ENCODE data around the gene CDKAL1. TPM values are rescaled to one million over a fixed set of nuclear protein-coding genes. Genes with fewer than 3 reads are reported as not detected.
"Not testable (repeated sequence)": the region's sequence is repeated elsewhere in the genome, so short reads cannot be mapped to it uniquely, and the experiment has no call there.

The CDKAL1 gene
- total and polyA plus RNA-seq, 3 experiments from 2014 or later: 26.7 to 30.2 (median 29.6) TPM

DNA sequence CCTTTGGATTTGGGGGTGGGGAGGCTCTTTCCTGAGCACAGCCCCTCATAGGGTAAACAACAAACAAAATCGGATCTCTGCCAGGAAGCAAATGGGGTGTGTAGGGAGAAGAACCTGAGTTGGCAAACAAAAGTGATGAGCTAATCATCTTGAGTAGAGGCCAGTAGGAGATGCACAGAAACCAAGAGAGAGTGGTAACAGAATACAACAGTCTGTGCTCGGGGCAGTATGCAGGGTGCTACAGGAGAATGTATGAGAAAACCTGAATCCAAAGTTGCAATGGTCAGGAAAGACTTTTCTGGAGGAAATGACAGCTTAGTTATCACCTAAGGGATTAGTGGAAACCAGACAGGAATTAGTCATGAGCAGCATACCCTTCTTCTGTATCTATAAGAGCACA is 177.8 kb downstream of the CDKAL1 start:
- H3K27ac ChIP-seq (ENCODE audit: low read depth, low read length): no peak overlapping the region
- peak overlapping the region in 1 of 8 donors; percentile 64 for H3K27ac Mint-ChIP-seq
- POLR2A ChIA-PET: no interaction called here
- no peaks in the 10 kb centered on the region for H3K27me3 ChIP-seq (ENCODE audit: insufficient read depth, low read length, poor library complexity, severe bottlenecking)
- no peaks in the 10 kb centered on the region for H3K9me3 Mint-ChIP-seq
- H3K27me3 Mint-ChIP-seq: no peaks in the 10 kb centered on the region
- H3K36me3 Mint-ChIP-seq: peaks cover 0 to 2% (median 0%) of the 10 kb centered on the region in 3 donors
- no peak for DNase-seq
- H3K36me3 ChIP-seq (ENCODE audit: insufficient read depth, low read length): no peaks in the 10 kb centered on the region
- H3K4me3 Mint-ChIP-seq: no peak overlapping the region
- H3K4me1 ChIP-seq (ENCODE audit: insufficient read depth, low read length): no peaks in the 10 kb centered on the region
- H3K4me1 Mint-ChIP-seq: peaks cover 20 to 41% (median 25%) of the 10 kb centered on the region in 3 donors
- H3K4me3 ChIP-seq (ENCODE audit: low read length): no peak overlapping the region
- CTCF ChIA-PET: no interaction called here
- no peaks in the 10 kb centered on the region for H3K9me3 ChIP-seq (ENCODE audit: low read length)

DNA sequence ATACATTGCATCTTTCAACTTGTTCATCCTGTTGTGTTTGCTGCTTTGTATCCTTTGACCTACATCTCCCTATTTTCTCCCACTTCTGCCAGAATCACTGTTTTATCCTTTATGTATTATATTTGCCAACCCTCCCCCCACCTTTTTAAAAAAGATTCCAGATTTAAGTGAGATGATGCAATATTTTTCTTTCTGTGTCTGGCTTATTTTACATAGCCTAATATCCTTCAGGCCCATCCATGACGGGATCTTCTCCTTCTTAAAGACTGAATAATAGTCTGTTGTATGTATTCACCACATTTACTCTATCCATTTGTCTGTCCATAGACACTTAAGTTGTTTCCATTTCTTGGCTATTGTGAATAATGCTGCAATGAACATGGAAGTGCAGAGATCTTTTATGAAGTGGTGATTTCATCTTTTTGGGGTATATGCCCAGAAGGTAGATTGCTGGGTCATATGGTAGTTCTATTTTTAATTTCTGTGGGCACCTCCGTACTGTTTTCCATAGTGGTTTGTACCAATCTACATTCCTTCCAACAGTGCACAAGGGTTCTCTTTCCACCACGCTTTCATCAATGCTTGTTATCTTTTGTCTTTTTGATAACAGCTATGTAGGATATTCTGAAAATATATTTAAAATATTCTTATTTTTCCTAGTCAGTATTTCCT is 181.0 kb downstream of the CDKAL1 start:
- H3K4me1 ChIP-seq (ENCODE audit: insufficient read depth, low read length): no peaks in the 10 kb centered on the region
- Mint-ChIP-seq H3K4me1 (peaks cover 13 to 27% (median 22%) of the 10 kb centered on the region in 3 donors), H3K27me3 (no peaks in the 10 kb centered on the region), H3K4me3 (no peak overlapping the region), H3K36me3 (peaks cover 0 to 2% (median under 1%) of the 10 kb centered on the region in 3 donors), H3K27ac (no peak overlapping the region), H3K9me3 (no peaks in the 10 kb centered on the region)
- H3K9me3 ChIP-seq (ENCODE audit: low read length): no peaks in the 10 kb centered on the region
- no peak for DNase-seq
- CTCF ChIA-PET: no interaction called here
- no peaks in the 10 kb centered on the region for H3K27me3 ChIP-seq (ENCODE audit: insufficient read depth, low read length, poor library complexity, severe bottlenecking)
- POLR2A ChIA-PET: no interaction called here
- no peak overlapping the region for H3K27ac ChIP-seq (ENCODE audit: low read depth, low read length)
- no peaks in the 10 kb centered on the region for H3K36me3 ChIP-seq (ENCODE audit: insufficient read depth, low read length)
- H3K4me3 ChIP-seq (ENCODE audit: low read length): no peak overlapping the region

DNA sequence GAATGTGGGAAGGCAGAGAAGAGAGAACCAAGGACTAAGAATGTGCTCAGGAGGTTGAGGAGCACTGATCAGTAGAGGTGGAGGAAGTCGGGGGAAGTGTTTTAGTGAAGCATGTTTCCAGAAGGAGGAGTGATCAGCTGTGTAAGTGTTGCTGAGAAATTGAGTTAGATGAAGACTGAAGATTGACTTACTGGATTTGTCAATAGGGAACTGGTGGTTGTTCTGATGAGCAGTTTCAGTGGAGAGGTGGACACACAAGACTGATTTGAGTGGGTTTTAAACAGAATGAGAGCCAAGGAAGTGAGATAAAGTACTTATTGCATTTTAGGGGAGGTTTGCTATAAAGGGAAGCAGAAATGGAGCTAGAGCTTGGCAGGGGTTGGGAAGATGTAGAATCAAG is 182.6 kb downstream of the CDKAL1 start:
- ChIA-PET CTCF (no interaction called here), POLR2A (no interaction called here)
- Histone ChIP-seq H3K4me3 (ENCODE audit: low read length) (no peak overlapping the region), H3K9me3 (ENCODE audit: low read length) (no peaks in the 10 kb centered on the region), H3K36me3 (ENCODE audit: insufficient read depth, low read length) (no peaks in the 10 kb centered on the region), H3K27me3 (ENCODE audit: insufficient read depth, low read length, poor library complexity, severe bottlenecking) (no peaks in the 10 kb centered on the region), H3K27ac (ENCODE audit: low read depth, low read length) (no peak overlapping the region), H3K4me1 (ENCODE audit: insufficient read depth, low read length) (no peaks in the 10 kb centered on the region)
- Mint-ChIP-seq H3K4me1 (peaks cover 13 to 27% (median 15%) of the 10 kb centered on the region in 3 donors), H3K27me3 (no peaks in the 10 kb centered on the region), H3K9me3 (peaks cover 0 to 2% (median 0%) of the 10 kb centered on the region in 5 donors), H3K36me3 (peaks cover 2 to 4% (median 2%) of the 10 kb centered on the region in 3 donors), H3K27ac (no peak overlapping the region), H3K4me3 (no peak overlapping the region)
- DNase-seq: no peak

DNA sequence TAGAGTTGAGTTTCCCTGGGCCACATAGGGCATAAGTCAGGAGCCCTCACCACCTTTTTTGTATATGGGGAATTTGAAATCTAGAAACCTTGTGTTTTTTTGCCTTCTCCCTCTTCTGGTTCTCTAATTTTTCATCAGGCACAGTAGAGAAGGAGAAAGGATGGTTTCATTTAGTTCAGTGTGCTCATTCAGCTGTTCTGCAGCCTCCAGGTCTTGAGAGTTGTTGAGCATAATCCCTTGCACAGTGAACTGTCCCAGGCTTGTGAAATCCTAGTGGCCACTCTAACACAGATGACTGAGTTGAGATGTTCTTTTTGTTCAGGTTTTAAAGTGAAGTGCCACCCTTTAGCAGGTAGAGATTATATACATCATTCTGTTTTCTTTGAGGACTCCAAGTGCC is 183.5 kb downstream of the CDKAL1 start:
- DNase-seq: no peak
- Histone ChIP-seq H3K4me1 (ENCODE audit: insufficient read depth, low read length) (no peaks in the 10 kb centered on the region), H3K36me3 (ENCODE audit: insufficient read depth, low read length) (no peaks in the 10 kb centered on the region), H3K27me3 (ENCODE audit: insufficient read depth, low read length, poor library complexity, severe bottlenecking) (no peaks in the 10 kb centered on the region), H3K4me3 (ENCODE audit: low read length) (no peak overlapping the region), H3K27ac (ENCODE audit: low read depth, low read length) (no peak overlapping the region), H3K9me3 (ENCODE audit: low read length) (no peaks in the 10 kb centered on the region)
- no peaks in the 10 kb centered on the region for H3K27me3 Mint-ChIP-seq
- peaks cover 0 to 5% (median 0%) of the 10 kb centered on the region in 5 donors for H3K9me3 Mint-ChIP-seq
- H3K27ac Mint-ChIP-seq: no peak overlapping the region
- no peak overlapping the region for H3K4me3 Mint-ChIP-seq
- CTCF ChIA-PET: interaction anchor here (1.2 kb wide), 1 partner anchor 10 kb away, joined by 3 read pairs; no protein-coding TSS in a partner anchor
- H3K4me1 Mint-ChIP-seq: peaks cover 20 to 33% (median 21%) of the 10 kb centered on the region in 3 donors
- H3K36me3 Mint-ChIP-seq: peaks cover 5 to 11% (median 8%) of the 10 kb centered on the region in 3 donors
- POLR2A ChIA-PET: no interaction called here

DNA sequence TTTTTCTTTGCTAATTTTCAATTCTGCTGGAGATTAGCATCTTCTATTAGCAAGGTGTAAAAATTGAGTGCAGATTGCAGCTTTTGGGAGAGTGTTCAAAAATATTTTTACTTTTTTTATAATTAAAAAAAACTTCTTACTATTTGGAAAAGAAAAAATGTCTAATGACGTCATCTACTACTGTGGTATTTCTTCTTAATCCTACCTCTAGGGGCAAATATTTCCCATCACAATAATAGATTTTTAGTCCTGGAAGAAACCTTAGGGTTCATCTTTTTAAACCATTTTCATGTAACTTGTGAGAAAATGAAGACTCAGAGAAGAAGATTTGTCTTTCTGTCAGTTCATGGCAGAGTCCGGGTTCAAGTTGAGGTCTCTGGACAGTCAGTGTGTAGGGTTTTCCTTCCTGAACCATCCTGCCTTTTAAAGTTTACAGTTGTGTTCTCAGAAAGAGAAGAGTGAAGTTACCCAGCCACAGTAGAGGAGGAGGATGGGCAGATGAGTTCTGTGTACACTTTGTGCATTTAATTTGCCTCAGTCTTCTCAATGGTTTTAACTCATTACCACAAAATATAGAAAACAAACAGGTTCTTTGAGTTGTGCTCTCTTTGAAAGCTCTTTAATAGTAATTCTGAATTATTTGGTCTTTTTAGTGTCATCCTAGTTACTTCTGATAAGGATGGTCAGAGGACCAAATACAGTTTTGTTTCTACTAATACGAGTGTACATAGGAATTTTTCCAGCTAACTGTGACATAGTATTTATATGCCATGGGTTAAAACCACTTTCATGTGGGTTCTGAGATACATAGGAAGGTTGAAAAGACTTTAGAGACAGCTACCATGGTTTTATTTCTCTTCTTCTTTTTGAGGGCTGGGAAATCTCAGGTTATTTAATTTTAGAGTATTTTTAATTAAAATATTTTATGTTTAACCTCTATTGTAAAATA is 184.7 kb downstream of the CDKAL1 start:
- CTCF ChIA-PET: interaction anchor here (1.2 kb wide), 1 partner anchor 9 kb away, joined by 3 read pairs; no protein-coding TSS in a partner anchor
- POLR2A ChIA-PET: no interaction called here
- Mint-ChIP-seq H3K4me1 (peaks cover 25 to 41% (median 29%) of the 10 kb centered on the region in 3 donors), H3K27me3 (no peaks in the 10 kb centered on the region), H3K36me3 (peaks cover 11 to 12% (median 12%) of the 10 kb centered on the region in 3 donors), H3K27ac (peak overlapping the region in 1 of 8 donors; percentile 17), H3K4me3 (no peak overlapping the region), H3K9me3 (peaks cover 0 to 5% (median 0%) of the 10 kb centered on the region in 5 donors)
- no peak overlapping the region for H3K4me3 ChIP-seq (ENCODE audit: low read length)
- H3K27ac ChIP-seq (ENCODE audit: low read depth, low read length): no peak overlapping the region
- H3K9me3 ChIP-seq (ENCODE audit: low read length): no peaks in the 10 kb centered on the region
- DNase-seq: no peak
- H3K36me3 ChIP-seq (ENCODE audit: insufficient read depth, low read length): no peaks in the 10 kb centered on the region
- H3K4me1 ChIP-seq (ENCODE audit: insufficient read depth, low read length): no peaks in the 10 kb centered on the region
- H3K27me3 ChIP-seq (ENCODE audit: insufficient read depth, low read length, poor library complexity, severe bottlenecking): no peaks in the 10 kb centered on the region

DNA sequence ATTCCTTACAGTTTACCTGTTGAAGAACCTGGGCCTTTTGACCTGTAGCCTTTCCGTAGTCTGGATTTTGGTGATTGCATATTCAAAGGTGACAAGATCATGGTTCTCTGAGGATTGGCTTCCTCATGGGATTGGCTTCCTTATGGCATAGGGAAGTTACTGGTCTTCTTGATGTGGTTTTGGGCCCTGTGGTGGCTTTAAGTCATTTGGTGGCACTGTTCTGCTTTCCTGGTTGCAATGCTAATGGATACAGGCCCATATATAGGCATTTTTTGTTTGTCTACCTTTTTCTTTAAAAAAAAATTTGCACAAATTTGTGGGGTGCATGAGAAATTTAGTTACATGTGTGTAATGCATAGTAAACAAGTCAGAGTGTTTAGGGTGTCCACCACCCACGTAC is 185.7 kb downstream of the CDKAL1 start:
- Histone ChIP-seq H3K4me3 (ENCODE audit: low read length) (no peak overlapping the region), H3K27me3 (ENCODE audit: insufficient read depth, low read length, poor library complexity, severe bottlenecking) (no peaks in the 10 kb centered on the region), H3K27ac (ENCODE audit: low read depth, low read length) (no peak overlapping the region), H3K4me1 (ENCODE audit: insufficient read depth, low read length) (no peaks in the 10 kb centered on the region), H3K9me3 (ENCODE audit: low read length) (no peaks in the 10 kb centered on the region), H3K36me3 (ENCODE audit: insufficient read depth, low read length) (no peaks in the 10 kb centered on the region)
- no peak for DNase-seq
- CTCF ChIA-PET: no interaction called here
- Mint-ChIP-seq H3K27me3 (no peaks in the 10 kb centered on the region), H3K27ac (peak overlapping the region in 1 of 8 donors; percentile 4), H3K36me3 (peaks cover 11 to 14% (median 12%) of the 10 kb centered on the region in 3 donors), H3K4me1 (peaks cover 25 to 41% (median 32%) of the 10 kb centered on the region in 3 donors), H3K4me3 (no peak overlapping the region), H3K9me3 (peaks cover 0 to 5% (median 0%) of the 10 kb centered on the region in 5 donors)
- POLR2A ChIA-PET: no interaction called here

DNA sequence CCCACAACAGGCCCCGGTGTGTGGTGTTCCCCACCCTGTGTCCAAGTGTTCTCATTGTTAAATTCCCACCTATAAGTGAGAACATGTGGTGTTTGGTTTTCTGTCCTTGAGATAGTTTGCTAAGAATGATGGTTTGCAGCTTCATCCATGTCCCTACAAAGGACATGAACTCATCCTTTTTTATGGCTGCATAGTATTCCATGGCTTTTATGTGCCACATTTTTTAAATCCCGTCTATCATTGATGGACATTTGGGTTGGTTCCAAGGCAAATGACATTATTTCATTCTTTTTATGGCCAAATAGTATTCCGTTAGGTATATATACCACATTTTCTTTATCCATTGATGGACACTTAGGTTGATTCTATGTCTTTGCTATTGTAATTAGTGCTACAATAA is 186.9 kb downstream of the CDKAL1 start:
- Mint-ChIP-seq H3K4me1 (peaks cover 25 to 41% (median 32%) of the 10 kb centered on the region in 3 donors), H3K36me3 (peaks cover 12 to 15% (median 13%) of the 10 kb centered on the region in 3 donors)
- DNase-seq; H3K9me3 Mint-ChIP-seq; POLR2A ChIA-PET; CTCF ChIA-PET; H3K27ac ChIP-seq (ENCODE audit: low read depth, low read length); H3K4me3 Mint-ChIP-seq; H3K36me3 ChIP-seq (ENCODE audit: insufficient read depth, low read length); H3K27me3 ChIP-seq (ENCODE audit: insufficient read depth, low read length, poor library complexity, severe bottlenecking); H3K4me1 ChIP-seq (ENCODE audit: insufficient read depth, low read length); H3K27ac Mint-ChIP-seq; H3K4me3 ChIP-seq (ENCODE audit: low read length); H3K9me3 ChIP-seq (ENCODE audit: low read length); H3K27me3 Mint-ChIP-seq: not testable (repeated sequence)

DNA sequence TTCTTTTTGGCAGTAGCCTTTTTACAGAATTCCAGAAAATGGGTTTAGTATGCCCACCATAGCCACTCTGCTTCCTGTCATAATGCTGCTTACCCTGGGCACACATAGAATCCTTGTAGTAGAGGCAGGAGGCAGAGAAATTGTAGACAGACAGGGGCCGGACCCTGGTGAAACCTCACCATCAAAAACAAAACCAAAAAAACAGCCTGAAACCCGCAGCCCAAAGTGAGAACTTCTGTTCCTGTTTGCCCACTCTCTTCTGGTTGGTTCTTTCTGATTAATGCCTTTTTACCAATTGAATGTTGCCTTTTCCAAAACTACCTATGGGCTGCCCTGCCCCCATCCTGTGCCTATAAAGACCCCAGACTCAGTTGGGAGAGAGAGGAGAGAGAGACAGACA is 188.2 kb downstream of the CDKAL1 start:
- POLR2A ChIA-PET: no interaction called here

More for the DNA sequence above, 188.2 kb downstream of the CDKAL1 start:
- Mint-ChIP-seq H3K27me3 (no peaks in the 10 kb centered on the region), H3K9me3 (peaks cover 0 to 5% (median 0%) of the 10 kb centered on the region in 5 donors), H3K27ac (peak overlapping the region in 4 of 8 donors; percentile 4 to 30 (median 12)), H3K36me3 (peaks cover 17% of the 10 kb centered on the region in 3 donors), H3K4me1 (peaks cover 25 to 41% (median 32%) of the 10 kb centered on the region in 3 donors), H3K4me3 (no peak overlapping the region)
- no peaks in the 10 kb centered on the region for H3K36me3 ChIP-seq (ENCODE audit: insufficient read depth, low read length)
- CTCF ChIA-PET: no interaction called here
- no peaks in the 10 kb centered on the region for H3K4me1 ChIP-seq (ENCODE audit: insufficient read depth, low read length)
- H3K27ac ChIP-seq (ENCODE audit: low read depth, low read length): no peak overlapping the region
- no peaks in the 10 kb centered on the region for H3K27me3 ChIP-seq (ENCODE audit: insufficient read depth, low read length, poor library complexity, severe bottlenecking)
- no peak for DNase-seq
- H3K4me3 ChIP-seq (ENCODE audit: low read length): no peak overlapping the region
- H3K9me3 ChIP-seq (ENCODE audit: low read length): no peaks in the 10 kb centered on the region

Data from CD8-positive, alpha-beta memory T cell (primary cell).